Left lobe of liver (tissue), 2 donors: ENCODE results near the gene ZNHIT2. TPM values are rescaled to one million over a fixed set of nuclear protein-coding genes. Genes with fewer than 3 reads are reported as not detected.

Experiments used
- ATAC-seq: fragments of 200-7000 bp; cut with Tn5 transposase; one replicate; pipeline ENCODE4 v1.9.1; 2020; ENCODE audit warnings: mild to moderate bottlenecking, moderate library complexity
- DNase-seq: peaks from one replicate; pipeline ENCODE4 v3.0.0-alpha.2; 2020; ENCODE audit warnings: low spot score
- total RNA-seq: library from RNA; stranded (reverse); gene quantifications from one replicate; pipeline ENCODE4 v1.2.1, GENCODE V29; 2021
- donor health status: DM: no; HTN: no; CAD: no; lungs with moderate emphysema.
- donor health status: DM: no; HTN: yes; CAD: no.

Gene ZNHIT2
- total RNA-seq, 1 donor from 2014 or later = 8.8 TPM

DNA sequence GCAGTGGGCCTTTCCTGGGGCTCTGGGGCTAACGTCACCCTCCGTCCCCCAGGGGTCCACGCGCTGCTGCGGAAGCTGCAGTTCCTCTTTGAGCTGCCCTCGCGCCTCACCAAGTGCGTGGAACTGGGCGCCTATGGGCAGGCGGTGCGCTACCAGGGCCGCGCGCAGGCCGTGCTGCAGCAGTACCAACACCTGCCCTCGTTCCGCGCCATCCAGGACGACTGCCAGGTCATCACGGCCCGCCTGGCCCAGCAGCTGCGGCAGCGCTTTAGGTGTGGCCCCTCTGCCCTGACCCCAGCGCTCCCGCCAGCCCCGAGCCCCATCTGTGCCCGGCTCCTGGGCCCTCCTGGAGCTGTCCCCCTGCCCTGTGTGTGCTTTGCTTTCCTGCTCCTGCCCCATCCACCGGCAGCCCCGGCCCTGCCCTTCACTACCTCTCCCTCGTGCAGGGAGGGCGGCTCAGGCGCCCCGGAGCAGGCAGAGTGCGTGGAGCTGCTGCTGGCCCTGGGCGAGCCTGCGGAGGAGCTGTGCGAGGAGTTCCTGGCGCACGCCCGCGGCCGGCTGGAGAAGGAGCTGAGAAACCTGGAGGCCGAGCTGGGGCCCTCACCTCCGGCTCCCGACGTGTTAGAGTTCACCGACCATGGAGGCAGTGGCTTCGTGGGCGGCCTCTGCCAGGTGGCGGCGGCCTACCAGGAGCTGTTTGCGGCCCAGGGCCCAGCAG, 9.6 kb downstream of the ZNHIT2 start:
- DNase-seq = no peak

GRCh38 chr11:65107078-65107477, 10.4 kb downstream of the ZNHIT2 start:
- ATAC-seq (no peak), DNase-seq (no peak)

More for the DNA sequence above, 9.6 kb downstream of the ZNHIT2 start:
- ATAC-seq = no peak

DNA sequence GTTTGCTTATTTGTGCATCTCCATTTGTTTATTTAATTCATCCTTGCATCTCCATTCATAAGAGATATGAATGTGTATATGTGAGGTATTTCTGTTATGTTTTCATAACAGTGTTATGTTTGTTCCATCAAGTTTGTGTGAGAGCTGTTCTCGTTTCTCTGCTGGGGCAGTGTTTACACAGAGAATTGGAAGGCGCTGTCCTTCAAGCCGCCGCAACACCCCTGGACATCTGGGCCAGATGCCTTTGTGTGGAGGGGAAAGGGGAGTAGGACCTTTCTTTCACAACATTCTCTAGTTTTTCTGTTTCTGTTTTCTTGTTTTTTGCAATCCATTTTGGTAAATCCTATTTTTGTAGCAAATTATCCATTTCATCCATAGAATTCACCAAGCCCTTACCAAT, 12.9 kb downstream of the ZNHIT2 start:
- ATAC-seq (no peak), DNase-seq (no peak)

- DNase-seq = no peak
- ATAC-seq = no peak
Measured at GRCh38 chr11:65103476-65103875, 14.0 kb downstream of the ZNHIT2 start.

GRCh38 chr11:65102142-65103095, 15.1 kb downstream of the ZNHIT2 start:
- peak; percentile 80 for DNase-seq

DNA sequence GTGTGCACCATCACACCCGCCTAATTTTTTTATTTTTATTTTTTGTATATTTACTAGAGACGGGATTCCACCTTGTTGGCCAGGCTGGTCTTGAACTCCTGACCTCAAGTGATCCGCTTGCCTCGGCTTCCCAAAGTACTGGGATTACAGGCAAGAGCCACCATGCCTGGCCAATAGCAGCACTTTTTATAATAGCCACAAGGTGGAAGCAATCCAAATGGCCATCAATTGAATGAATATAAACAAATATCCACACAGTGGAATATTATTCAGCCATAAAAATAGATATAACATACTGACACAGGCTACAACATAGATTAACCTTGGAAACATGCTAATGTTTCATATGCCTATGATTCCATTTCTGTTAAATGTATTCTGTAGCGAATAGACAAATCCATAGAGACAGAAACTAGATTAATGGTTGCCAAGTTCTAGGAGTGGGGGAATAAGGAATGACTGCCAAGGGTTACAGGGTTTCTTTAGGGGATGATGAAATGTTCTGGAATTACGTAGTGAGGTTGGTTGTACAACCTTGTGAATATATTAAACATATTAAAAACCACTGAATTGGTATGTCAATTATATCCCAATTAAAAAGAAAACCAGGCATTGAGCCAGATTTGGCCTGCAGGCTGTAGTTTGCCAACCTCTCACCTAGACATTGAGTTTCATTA, 16.7 kb downstream of the ZNHIT2 start:
- DNase-seq (no peak), ATAC-seq (no peak)

More at GRCh38 chr11:65102142-65103095, 15.1 kb downstream of the ZNHIT2 start:
- peak; percentile 84 for ATAC-seq

- DNase-seq (no peak), ATAC-seq (no peak)
Measured at GRCh38 chr11:65096926-65097325, 20.6 kb downstream of the ZNHIT2 start.

- peak; percentile 92 for DNase-seq
- ATAC-seq = peak; percentile 90
Measured at GRCh38 chr11:65095974-65096806, 21.3 kb downstream of the ZNHIT2 start, which contains the start of gene VPS51. TSS of gene VPS51 (plus strand) at chr11:65096214. CDS start at chr11:65096251, 37 bp downstream.

DNA sequence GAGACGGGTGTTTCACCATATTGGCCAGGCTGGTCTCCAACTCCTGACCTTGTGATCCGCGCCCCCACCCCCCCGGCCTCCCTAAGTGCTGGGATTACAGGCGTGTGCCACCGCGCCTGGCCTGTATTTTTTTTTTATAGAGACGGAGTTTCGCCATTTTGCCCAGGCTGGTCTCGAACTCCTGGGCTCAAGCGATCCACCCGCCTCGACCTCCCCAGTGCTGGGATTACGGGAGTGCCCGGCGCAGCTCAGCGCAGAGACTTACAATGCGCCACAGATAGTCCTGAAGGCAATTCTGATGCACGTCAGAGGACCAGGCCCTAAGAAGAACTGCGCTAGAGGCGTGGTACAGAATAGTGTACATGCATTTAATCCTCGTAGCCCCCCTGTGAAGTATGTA, 22.1 kb downstream of the ZNHIT2 start:
- ATAC-seq (no peak), DNase-seq (no peak)

DNA sequence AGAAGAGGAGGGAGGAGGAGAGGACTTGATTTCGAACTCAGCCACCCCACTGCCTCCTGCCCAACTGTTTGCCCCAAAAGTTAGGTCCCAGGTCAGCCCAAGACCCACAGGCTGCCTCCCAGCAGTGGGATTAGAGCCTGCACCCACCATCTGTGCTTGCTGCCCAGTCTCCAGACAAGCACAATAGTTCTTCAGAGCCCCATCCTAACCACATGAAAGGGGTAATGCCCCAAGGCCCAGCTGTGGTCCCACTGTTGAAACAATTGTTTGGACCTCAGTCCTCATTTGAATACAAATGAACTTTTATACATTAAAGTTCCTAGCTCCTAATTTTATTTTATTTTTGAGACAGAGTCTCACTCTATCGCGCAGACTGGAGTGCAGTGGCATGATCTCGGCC, 26.9 kb downstream of the ZNHIT2 start:
- ATAC-seq = no peak
- no peak for DNase-seq

GRCh38 chr11:65089621-65090020, 27.9 kb downstream of the ZNHIT2 start:
- ATAC-seq (no peak), DNase-seq (no peak)

GRCh38 chr11:65087827-65088226, 29.7 kb downstream of the ZNHIT2 start:
- DNase-seq (no peak), ATAC-seq (no peak)

DNA sequence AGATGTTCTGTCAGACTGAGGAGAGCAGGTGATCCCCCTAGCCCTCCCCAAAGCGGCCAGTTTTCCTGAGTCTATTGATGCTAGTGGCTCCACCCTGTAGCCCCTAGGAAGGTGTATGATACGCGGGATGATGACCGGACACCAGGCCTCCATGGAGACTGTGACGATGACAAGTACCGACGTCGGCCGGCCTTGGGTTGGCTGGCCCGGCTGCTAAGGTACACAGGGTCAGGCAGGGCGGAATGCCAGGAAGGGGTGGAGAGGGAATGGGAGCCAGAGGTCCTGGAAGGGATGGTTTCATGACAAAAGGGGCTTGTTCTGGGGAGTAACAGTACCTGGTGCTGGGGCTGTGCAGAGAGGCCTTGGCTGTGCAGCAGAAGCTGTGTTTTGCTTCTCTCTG, 30.3 kb downstream of the ZNHIT2 start:
- ATAC-seq = no peak
- no peak for DNase-seq

DNA sequence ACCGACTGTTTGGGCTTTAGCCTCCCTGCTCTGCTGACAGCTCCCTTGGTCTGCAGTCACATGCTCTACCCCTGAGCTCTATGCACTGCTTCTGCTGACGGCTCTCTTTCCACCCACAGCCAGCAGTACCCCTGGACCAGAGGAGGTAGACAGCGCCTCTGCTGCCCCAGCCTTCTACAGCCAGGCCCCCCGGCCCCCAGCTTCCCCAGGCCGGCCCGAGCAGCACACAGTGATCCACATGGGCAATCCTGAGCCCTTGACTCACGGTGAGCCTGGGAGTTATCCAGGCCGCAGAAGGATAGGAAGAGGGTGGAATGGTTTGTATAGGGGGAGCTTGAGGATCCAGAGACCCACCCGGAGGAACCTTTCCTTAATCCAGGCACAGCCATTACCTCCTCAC, 30.7 kb downstream of the ZNHIT2 start:
- no peak for ATAC-seq
- no peak for DNase-seq

DNA sequence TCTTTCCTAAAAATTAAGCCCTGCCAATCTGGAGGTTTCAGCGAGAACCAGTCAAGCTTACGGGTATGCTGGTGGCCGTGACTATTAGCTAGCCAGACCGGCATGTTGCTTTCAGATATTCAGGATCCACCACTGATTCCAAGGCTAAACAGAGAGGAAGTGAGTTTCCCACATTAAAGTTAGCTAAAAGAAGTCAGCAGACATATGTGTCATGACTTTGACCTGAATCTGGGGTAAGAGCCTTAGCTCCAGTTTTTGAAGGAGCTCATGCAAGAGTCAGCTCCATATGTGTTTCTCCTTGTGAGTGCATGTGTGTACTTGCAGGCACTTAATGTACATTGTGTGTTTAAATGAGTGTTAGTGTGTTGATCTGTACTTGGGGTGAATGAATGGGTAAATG, 32.1 kb downstream of the ZNHIT2 start:
- DNase-seq (no peak), ATAC-seq (no peak)

DNA sequence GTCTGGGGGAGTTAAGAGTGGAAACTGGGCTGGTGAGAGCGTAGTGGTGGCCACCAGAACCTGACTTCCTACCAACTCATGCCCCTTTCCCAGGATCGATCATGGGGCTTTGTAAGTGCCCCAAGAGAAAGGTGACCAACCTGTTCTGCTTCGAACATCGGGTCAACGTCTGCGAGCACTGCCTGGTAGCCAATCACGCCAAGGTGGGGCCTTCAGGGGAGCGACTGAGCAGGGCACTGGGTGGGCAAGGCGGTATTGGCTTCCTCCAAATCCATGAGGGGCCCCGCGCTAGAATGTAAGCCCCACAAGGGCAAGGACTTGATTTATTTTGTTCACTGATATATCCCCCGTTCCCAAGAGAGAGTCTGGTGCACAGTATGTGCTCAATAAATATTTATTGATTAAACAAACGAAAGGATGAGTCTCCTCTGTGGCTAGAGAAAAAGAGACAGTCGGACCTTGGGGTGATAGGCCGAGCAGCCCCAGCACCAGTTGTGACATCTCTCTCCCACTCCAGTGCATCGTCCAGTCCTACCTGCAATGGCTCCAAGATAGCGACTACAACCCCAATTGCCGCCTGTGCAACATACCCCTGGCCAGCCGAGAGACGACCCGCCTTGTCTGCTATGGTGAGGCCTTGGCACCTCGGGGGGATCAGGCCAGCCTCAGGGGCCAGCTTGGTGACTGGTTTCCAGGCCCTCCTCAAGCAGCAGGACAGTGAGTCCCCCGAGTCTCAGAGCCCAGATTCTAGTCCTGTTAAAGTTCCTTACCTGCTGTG, 32.7 kb downstream of the ZNHIT2 start:
- no peak for ATAC-seq
- no peak for DNase-seq

DNA sequence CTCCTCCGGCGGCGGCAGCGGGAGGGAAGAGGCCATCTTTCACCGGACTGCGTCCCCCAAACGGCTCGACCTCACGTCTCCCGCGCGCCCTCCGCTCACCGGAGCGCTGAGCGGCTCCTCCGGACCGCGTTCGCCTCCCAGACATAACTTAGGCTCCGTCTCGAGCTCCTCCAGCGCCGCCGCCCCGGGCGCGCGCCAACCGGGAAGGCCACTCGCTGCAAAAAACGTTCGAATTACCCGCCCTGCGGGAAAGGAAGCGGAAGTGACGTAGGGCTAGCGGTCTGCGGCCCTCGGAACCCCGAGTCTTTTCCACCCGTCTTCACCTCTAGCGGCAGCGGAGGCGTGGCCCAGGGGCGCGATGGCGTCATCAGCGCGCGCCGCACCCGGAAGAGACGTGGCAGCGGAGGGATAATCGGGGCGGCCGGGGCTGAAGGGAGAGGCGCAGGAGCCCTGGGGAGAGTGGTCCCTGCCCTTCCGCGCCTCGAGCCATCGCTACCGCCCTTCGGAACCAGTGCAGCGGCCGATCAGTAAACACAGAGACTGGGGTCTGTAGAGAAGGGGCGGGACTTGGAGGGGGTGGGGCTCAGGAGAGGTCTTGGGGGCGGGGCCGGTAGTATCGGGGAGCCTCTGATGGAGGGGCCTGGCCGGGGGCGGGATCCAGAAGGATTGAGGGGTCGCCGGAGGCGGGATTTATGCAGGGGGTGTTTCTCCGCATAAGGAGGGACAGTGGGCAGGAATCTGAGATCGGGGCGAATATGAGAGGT, 33.5 kb downstream of the ZNHIT2 start, which contains the start of the genes CDCA5 and ZFPL1:
CDCA5 (minus strand) TSS at position 207 of the 764 bp plus-strand sequence; CDS start at position 145, 62 bp downstream.
ZFPL1 (plus strand) TSS at position 389 of the 764 bp plus-strand sequence. CDS start 477 bp downstream, outside the sequence.
- ATAC-seq (peak; percentile 94), DNase-seq (peak; percentile 97)

DNA sequence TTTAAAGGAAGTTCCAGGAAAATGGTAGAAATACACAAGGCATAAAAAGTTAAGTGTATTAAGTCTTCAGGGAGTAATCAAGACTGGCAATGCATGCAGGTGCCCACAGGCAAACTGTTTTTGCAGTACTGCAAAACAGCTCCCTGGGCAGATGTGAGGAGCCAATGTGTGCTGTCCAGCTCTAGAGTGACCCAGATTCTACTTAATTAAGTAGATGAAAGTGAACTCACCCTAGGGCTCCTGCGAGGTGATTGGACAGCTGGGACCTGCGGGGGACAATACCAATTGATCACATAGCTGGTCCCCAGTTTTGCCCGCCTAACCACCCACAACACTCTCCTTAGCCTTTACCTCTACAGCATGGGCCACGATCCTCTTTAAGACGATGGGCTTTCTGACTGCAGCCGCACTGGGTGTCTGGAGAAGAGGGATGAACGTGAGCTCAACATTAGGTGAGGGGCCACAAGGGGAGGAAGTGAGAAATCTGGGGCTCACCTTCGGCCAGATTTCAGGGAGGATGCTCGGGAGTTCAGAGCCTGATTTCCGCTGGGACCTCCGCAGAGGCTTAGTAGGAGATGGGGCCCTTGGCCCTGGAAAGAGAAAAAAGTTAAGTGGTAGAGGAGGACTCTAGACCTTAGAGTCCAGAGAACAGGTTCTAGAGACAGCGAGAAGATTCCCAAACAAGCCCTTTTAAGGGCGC, 34.2 kb downstream of the ZNHIT2 start:
- DNase-seq (no peak), ATAC-seq (no peak)
